Measurements from ENCODE around the gene IGF2BP2.

Gene IGF2BP2

GRCh38 chr3:185605566-185605965, 219.3 kb downstream of the IGF2BP2 start:
- no peak overlapping the region for H3K27ac ChIP-seq (ENCODE audit: low read length)
- H3K9ac ChIP-seq (ENCODE audit: low read length in 2 of 2): no peak overlapping the region
- no peaks in the 10 kb centered on the region for H3K9me3 ChIP-seq (ENCODE audit: control insufficient read depth in 2 of 2, low read length in 2 of 2)
- H3K27me3 ChIP-seq (ENCODE audit: control insufficient read depth in 1 of 2, insufficient read depth in 2 of 2, low read length in 2 of 2): no peaks in the 10 kb centered on the region
- H3K4me3 ChIP-seq (ENCODE audit: low read length in 2 of 2): no peak overlapping the region
- no peaks in the 10 kb centered on the region for H3K4me1 ChIP-seq (ENCODE audit: control insufficient read depth, insufficient read depth, low read length)
- peaks cover 22 to 29% of the 10 kb centered on the region in 2 donors for H3K36me3 ChIP-seq (ENCODE audit: control insufficient read depth in 2 of 2, insufficient read depth in 2 of 2, low read length in 2 of 2)

GRCh38 chr3:185595526-185595925, 229.3 kb downstream of the IGF2BP2 start:
- no peaks in the 10 kb centered on the region for H3K27me3 ChIP-seq (ENCODE audit: control insufficient read depth in 1 of 2, insufficient read depth in 2 of 2, low read length in 2 of 2)
- H3K36me3 ChIP-seq (ENCODE audit: control insufficient read depth in 2 of 2, insufficient read depth in 2 of 2, low read length in 2 of 2): peaks cover 5 to 13% of the 10 kb centered on the region in 2 donors
- no peaks in the 10 kb centered on the region for H3K9me3 ChIP-seq (ENCODE audit: control insufficient read depth in 2 of 2, low read length in 2 of 2)
- no peak overlapping the region for H3K27ac ChIP-seq (ENCODE audit: low read length)
- H3K9ac ChIP-seq (ENCODE audit: low read length in 2 of 2): no peak overlapping the region
- no peak overlapping the region for H3K4me3 ChIP-seq (ENCODE audit: low read length in 2 of 2)
- no peaks in the 10 kb centered on the region for H3K4me1 ChIP-seq (ENCODE audit: control insufficient read depth, insufficient read depth, low read length)

GRCh38 chr3:185594073-185594472, 230.8 kb downstream of the IGF2BP2 start:
- Histone ChIP-seq H3K9me3 (ENCODE audit: control insufficient read depth in 2 of 2, low read length in 2 of 2) (no peaks in the 10 kb centered on the region), H3K4me1 (ENCODE audit: control insufficient read depth, insufficient read depth, low read length) (peaks cover 3% of the 10 kb centered on the region), H3K27ac (ENCODE audit: low read length) (no peak overlapping the region), H3K27me3 (ENCODE audit: control insufficient read depth in 1 of 2, insufficient read depth in 2 of 2, low read length in 2 of 2) (no peaks in the 10 kb centered on the region), H3K4me3 (ENCODE audit: low read length in 2 of 2) (no peak overlapping the region), H3K36me3 (ENCODE audit: control insufficient read depth in 2 of 2, insufficient read depth in 2 of 2, low read length in 2 of 2) (peaks cover 5 to 7% of the 10 kb centered on the region in 2 donors), H3K9ac (ENCODE audit: low read length in 2 of 2) (no peak overlapping the region)
